Measurements from ENCODE around the gene MTMR3. TPM values are rescaled to one million over a fixed set of nuclear protein-coding genes. Genes with fewer than 3 reads are reported as not detected.

MTMR3 gene
- total RNA-seq, 2 experiments from 2014 or later: 17.6 to 22.2 TPM

DNA sequence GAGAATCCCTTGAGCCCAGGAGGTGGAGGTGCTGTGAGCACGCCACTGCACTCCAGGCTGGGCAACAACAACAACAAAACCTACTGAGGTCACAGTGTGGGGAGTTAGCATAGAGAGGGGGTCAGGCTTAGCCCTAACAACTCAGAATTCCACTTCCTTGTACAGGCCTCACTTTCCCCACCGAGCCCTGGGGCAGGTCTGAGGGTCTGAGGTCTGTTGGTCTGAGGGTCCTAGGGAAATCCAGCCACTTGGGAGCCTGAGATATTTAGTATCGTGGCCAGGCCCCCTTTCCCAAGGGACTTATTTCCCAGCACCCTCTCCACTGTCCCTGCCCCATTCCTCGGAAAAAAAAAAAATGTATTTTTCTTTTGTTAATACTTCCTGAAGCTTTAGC lies 162.5 kb downstream of the MTMR3 start:
- TF ChIP-seq EZH2phosphoT487 (IDR thresholded peaks at IDR 0.05; ENCODE audit: borderline replicate concordance, low read depth, low read length): no peak
- TF ChIP-seq, protein P1, sequence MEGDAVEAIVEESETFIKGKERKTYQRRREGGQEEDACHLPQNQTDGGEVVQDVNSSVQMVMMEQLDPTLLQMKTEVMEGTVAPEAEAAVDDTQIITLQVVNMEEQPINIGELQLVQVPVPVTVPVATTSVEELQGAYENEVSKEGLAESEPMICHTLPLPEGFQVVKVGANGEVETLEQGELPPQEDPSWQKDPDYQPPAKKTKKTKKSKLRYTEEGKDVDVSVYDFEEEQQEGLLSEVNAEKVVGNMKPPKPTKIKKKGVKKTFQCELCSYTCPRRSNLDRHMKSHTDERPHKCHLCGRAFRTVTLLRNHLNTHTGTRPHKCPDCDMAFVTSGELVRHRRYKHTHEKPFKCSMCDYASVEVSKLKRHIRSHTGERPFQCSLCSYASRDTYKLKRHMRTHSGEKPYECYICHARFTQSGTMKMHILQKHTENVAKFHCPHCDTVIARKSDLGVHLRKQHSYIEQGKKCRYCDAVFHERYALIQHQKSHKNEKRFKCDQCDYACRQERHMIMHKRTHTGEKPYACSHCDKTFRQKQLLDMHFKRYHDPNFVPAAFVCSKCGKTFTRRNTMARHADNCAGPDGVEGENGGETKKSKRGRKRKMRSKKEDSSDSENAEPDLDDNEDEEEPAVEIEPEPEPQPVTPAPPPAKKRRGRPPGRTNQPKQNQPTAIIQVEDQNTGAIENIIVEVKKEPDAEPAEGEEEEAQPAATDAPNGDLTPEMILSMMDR (conservative IDR thresholded peaks at IDR 0.05; ENCODE audit: low read length): no peak
- ChIA-PET POLR2A (no interaction called here), CTCF (ENCODE audit: unreplicated experiment) (no interaction called here)
- H3K9me3 ChIP-seq (ENCODE audit: low read length): no peaks in the 10 kb centered on the region
- no peak overlapping the region for H2AFZ ChIP-seq (ENCODE audit: low read length)
- H3K4me1 ChIP-seq (ENCODE audit: insufficient read depth, low read length, poor library complexity, severe bottlenecking): no peaks in the 10 kb centered on the region
- H3K79me2 ChIP-seq (ENCODE audit: insufficient read depth, low read depth, low read length): no peaks in the 10 kb centered on the region
- H3K9me2 ChIP-seq (ENCODE audit: insufficient read depth, low read length): no peaks in the 10 kb centered on the region
- H3K27ac ChIP-seq (ENCODE audit: low read depth, low read length, poor library complexity, severe bottlenecking): no peak overlapping the region
- intact Hi-C loops (cut with micrococcal nuclease; ENCODE audit: unreplicated experiment): no loop called here
- BruUV-seq (replicated peaks): no TSS peak
- no peaks in the 10 kb centered on the region for H3K36me3 ChIP-seq (ENCODE audit: insufficient read depth, low read length)
- no peak for DNase-seq (ENCODE audit: low spot score)
- no peak overlapping the region for H3K4me3 ChIP-seq (ENCODE audit: low read depth, low read length, poor library complexity, severe bottlenecking)
- no peak overlapping the region for H3K4me2 ChIP-seq (ENCODE audit: low read length)
- H4K20me1 ChIP-seq (ENCODE audit: insufficient read depth, low read length): no peaks in the 10 kb centered on the region

DNA sequence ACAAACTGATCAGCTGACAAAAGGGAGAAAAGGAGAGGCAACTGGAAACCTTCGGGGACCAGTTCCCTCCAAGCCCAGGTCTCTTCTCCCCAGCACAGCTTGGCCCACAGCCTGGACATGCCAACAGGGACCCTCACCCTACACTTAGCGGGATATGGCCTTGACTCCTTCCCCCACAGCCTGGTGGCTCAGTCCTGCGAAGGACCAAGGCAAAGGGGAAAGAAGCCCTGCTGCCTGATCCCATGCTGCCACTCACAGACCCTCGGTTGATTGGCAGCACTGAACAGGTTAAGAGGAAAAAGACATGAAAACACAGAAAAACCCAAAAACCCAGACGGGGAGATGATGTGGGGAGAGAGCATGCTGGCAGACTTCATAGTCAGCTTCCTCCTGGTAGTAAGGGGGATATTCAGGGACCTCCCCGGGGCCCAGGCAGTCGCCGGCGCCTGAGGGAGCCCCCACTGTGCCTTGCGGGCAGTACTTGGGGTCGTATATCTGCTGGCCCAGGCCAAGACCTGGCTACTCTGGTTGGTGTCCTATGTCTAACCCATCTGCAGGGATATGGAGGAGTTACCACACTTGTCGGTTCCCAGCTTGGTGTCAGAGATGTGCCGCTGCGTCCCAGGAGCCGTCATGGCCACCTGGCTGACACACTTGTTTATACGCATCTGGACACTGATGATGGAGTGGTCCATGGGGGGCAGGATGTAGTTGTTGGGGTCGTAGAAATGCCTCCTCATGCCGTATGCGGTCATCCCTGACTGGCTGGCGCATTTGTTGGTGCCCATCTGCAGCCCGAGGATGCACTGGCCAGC lies 163.1 kb downstream of the MTMR3 start:
- ChIA-PET POLR2A (no interaction called here), CTCF (ENCODE audit: unreplicated experiment) (no interaction called here)
- intact Hi-C loops (cut with micrococcal nuclease; ENCODE audit: unreplicated experiment): no loop called here
- no peak for DNase-seq (ENCODE audit: low spot score)
- TF ChIP-seq, protein P1 (conservative IDR thresholded peaks at IDR 0.05; ENCODE audit: low read length): no peak
- no peak for TF ChIP-seq EZH2phosphoT487 (IDR thresholded peaks at IDR 0.05; ENCODE audit: borderline replicate concordance, low read depth, low read length)
- Histone ChIP-seq H4K20me1 (ENCODE audit: insufficient read depth, low read length) (no peaks in the 10 kb centered on the region), H3K4me2 (ENCODE audit: low read length) (no peak overlapping the region), H3K27ac (ENCODE audit: low read depth, low read length, poor library complexity, severe bottlenecking) (no peak overlapping the region), H3K36me3 (ENCODE audit: insufficient read depth, low read length) (no peaks in the 10 kb centered on the region), H3K4me1 (ENCODE audit: insufficient read depth, low read length, poor library complexity, severe bottlenecking) (no peaks in the 10 kb centered on the region), H2AFZ (ENCODE audit: low read length) (no peak overlapping the region), H3K9me2 (ENCODE audit: insufficient read depth, low read length) (no peaks in the 10 kb centered on the region), H3K79me2 (ENCODE audit: insufficient read depth, low read depth, low read length) (no peaks in the 10 kb centered on the region), H3K9me3 (ENCODE audit: low read length) (no peaks in the 10 kb centered on the region), H3K4me3 (ENCODE audit: low read depth, low read length, poor library complexity, severe bottlenecking) (no peak overlapping the region)
- no TSS peak for BruUV-seq (replicated peaks)

DNA sequence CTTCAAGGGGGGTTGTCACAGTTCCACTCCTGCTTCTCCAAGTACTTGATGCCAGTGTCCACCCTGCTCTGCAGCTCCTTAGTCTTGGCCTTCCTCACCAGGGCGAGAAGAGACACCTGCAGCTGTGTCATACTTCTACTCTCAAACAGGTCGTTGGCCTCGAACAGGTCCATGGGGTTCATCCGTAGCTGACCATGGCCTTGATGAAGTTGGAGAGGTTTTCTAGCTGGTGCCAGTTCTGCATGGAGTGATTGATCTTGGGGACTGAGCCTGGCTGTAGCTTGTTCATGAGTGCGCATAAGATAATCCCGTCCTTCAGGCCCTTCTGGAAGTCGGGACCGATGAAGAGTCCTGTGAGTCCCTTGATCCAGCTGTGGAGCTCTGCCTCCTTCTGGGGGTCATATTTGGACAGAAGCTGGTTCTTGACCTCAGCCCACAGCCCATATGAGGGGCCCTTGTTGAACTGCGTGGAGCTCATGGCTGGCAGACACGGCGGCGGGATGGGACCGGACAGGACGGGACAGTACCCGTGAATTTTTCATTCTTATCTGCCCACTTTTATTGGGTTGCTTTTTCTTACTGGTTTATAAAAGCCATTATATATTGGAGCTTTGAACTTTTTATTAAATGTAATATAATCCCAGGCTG lies 163.9 kb downstream of the MTMR3 start:
- Histone ChIP-seq H3K4me3 (ENCODE audit: low read depth, low read length, poor library complexity, severe bottlenecking) (no peak overlapping the region), H3K36me3 (ENCODE audit: insufficient read depth, low read length) (no peaks in the 10 kb centered on the region), H3K27ac (ENCODE audit: low read depth, low read length, poor library complexity, severe bottlenecking) (no peak overlapping the region), H3K9me3 (ENCODE audit: low read length) (no peaks in the 10 kb centered on the region), H2AFZ (ENCODE audit: low read length) (no peak overlapping the region), H4K20me1 (ENCODE audit: insufficient read depth, low read length) (no peaks in the 10 kb centered on the region), H3K9me2 (ENCODE audit: insufficient read depth, low read length) (no peaks in the 10 kb centered on the region), H3K4me1 (ENCODE audit: insufficient read depth, low read length, poor library complexity, severe bottlenecking) (no peaks in the 10 kb centered on the region), H3K79me2 (ENCODE audit: insufficient read depth, low read depth, low read length) (no peaks in the 10 kb centered on the region), H3K4me2 (ENCODE audit: low read length) (no peak overlapping the region)
- DNase-seq (ENCODE audit: low spot score): no peak
- ChIA-PET POLR2A (no interaction called here), CTCF (ENCODE audit: unreplicated experiment) (no interaction called here)
- no TSS peak for BruUV-seq (replicated peaks)
- intact Hi-C loops (cut with micrococcal nuclease; ENCODE audit: unreplicated experiment): no loop called here
- TF ChIP-seq EZH2phosphoT487 (IDR thresholded peaks at IDR 0.05; ENCODE audit: borderline replicate concordance, low read depth, low read length): no peak
- TF ChIP-seq, protein P1 (conservative IDR thresholded peaks at IDR 0.05; ENCODE audit: low read length): no peak

All from OCI-LY7 (cell line).